OCI-LY3 (cell line): ENCODE data around the gene TMEM168.

ENCODE experiments used
- CTCF ChIP-seq: fragments of 200-600, 300-600 bp; sonication (generic); IDR thresholded peaks from 2 replicates; pipeline ENCODE4 v1.5.1; 2014; ENCODE audit warnings: antibody characterized with exemption, low read length, low read depth
- EZH2phosphoT487 ChIP-seq: fragments of 200-600 bp; shearing (Covaris generic); IDR thresholded peaks from 2 replicates; pipeline ENCODE4 v1.6.1; 2018; ENCODE audit warnings: antibody characterized with exemption, mixed run types, low read depth

- TF ChIP-seq CTCF (no peak), EZH2phosphoT487 (no peak)
These were observed 5.6 kb downstream of the TMEM168 start for GRCh38 chr7:112784603-112785002.
